Endothelial cell of umbilical vein (primary cell): ENCODE measurements around the gene KRT6A. TPM values are rescaled to one million over a fixed set of nuclear protein-coding genes. Genes with fewer than 3 reads are reported as not detected.

Source experiments
- BruUV-seq: library from RNA; stranded (reverse); fragments of 400-500 nt; replicated peaks from 2 replicates; lab custom pipeline; 2021; lab: Mats Ljungman, UMichigan
- CTCF ChIA-PET: fragments of 300-600, 350-600 bp; sonication (Branson Sonifier 250); formaldehyde crosslinking; loops from one replicate; lab custom pipeline; 2021; ENCODE audit warnings: antibody characterized with exemption, inconsistent platforms; lab: Charles Lee
- POLR2A ChIA-PET: fragments of 300-600, 350-600 bp; sonication (Branson Sonifier 250); formaldehyde crosslinking; loops from one replicate; lab custom pipeline; 2021; ENCODE audit warnings: antibody characterized with exemption, inconsistent platforms; lab: Charles Lee
- DNase-seq: peaks from one replicate; pipeline ENCODE4 v3.0.0-alpha.2; 2011; ENCODE audit warnings: low read depth, low spot score
- FAIRE-seq: peaks from 2 replicates; lab custom pipeline; 2011; peaks lifted over from hg19 to GRCh38; lab: Jason Lieb, UNC
- H2AFZ ChIP-seq: 2 replicates; pipeline ENCODE4 v1.6.0; 2012; ENCODE audit warnings: low read depth, low read length, control low read depth, inconsistent platforms
- H3K27ac ChIP-seq: 2 replicates; pipeline ENCODE4 v1.5.1; 2011; ENCODE audit warnings: low read depth, mild to moderate bottlenecking, control low read depth, low read length, moderate library complexity; ENCODE audit not compliant: insufficient read depth
- H3K27me3 ChIP-seq, 2 experiments: 2 replicates each; pipeline versions ENCODE4 v1.6.0 to v1.6.1; 2011; ENCODE audit warnings: low read length in 2 of 2, mixed read lengths in 1 of 2; ENCODE audit not compliant: control insufficient read depth in 2 of 2, insufficient read depth in 2 of 2
- H3K36me3 ChIP-seq, 2 experiments: 2 replicates in 1 of 2; 3 replicates in 1 of 2; pipeline ENCODE4 v1.5.1; 2011; ENCODE audit warnings: low read length in 2 of 2, mild to moderate bottlenecking in 1 of 2, moderate library complexity in 1 of 2; ENCODE audit not compliant: control insufficient read depth in 2 of 2, insufficient read depth in 2 of 2; ENCODE audit errors: extremely low read depth in 1 of 2
- H3K4me1 ChIP-seq: 3 replicates; pipeline ENCODE4 v1.5.1; 2011; ENCODE audit warnings: mild to moderate bottlenecking, low read length; ENCODE audit not compliant: control insufficient read depth, insufficient read depth; ENCODE audit errors: extremely low read depth
- H3K4me2 ChIP-seq: 2 replicates; pipeline ENCODE4 v1.6.1; 2011; ENCODE audit warnings: low read length, control low read depth, mixed read lengths; ENCODE audit not compliant: insufficient read depth
- H3K4me3 ChIP-seq, 3 experiments: fragments of 200-600 bp in 1 of 3; sonication (generic), shearing (Covaris generic) in 1 of 3; replicated peaks in 1 of 3; 2 replicates each; pipeline ENCODE4 v1.5.1; 2011 to 2016; ENCODE audit warnings: control low read depth in 3 of 3, low read length in 3 of 3, mild to moderate bottlenecking in 2 of 3, inconsistent platforms in 1 of 3, low read depth in 1 of 3, moderate library complexity in 1 of 3; ENCODE audit not compliant: insufficient read depth in 1 of 3
- H3K79me2 ChIP-seq: 2 replicates; pipeline ENCODE4 v1.6.0; 2012; ENCODE audit warnings: low read length, inconsistent platforms; ENCODE audit not compliant: control insufficient read depth, insufficient read depth
- H3K9ac ChIP-seq: replicated peaks from 2 replicates; pipeline ENCODE3; 2011; ENCODE audit warnings: low read length, control low read depth; ENCODE audit not compliant: insufficient read depth; ENCODE audit errors: extremely low read depth
- H3K9me1 ChIP-seq: replicated peaks from 3 replicates; pipeline ENCODE4 v1.6.0; 2011; ENCODE audit warnings: mild to moderate bottlenecking, low read length; ENCODE audit not compliant: control insufficient read depth, insufficient read depth; ENCODE audit errors: extremely low read depth
- H3K9me3 ChIP-seq: replicated peaks from 2 replicates; pipeline ENCODE4 v1.5.1; 2012; ENCODE audit warnings: low read length, inconsistent platforms; ENCODE audit not compliant: control insufficient read depth, insufficient read depth
- H4K20me1 ChIP-seq: replicated peaks from 2 replicates; pipeline ENCODE3; 2011; ENCODE audit warnings: mild to moderate bottlenecking, low read length; ENCODE audit not compliant: control insufficient read depth, insufficient read depth; ENCODE audit errors: extremely low read depth
- EZH2 ChIP-seq: IDR thresholded peaks from 2 replicates; pipeline ENCODE4 v1.6.1; 2012; ENCODE audit warnings: borderline replicate concordance, low read depth, mild to moderate bottlenecking, moderate library complexity, low read length, inconsistent platforms; ENCODE audit not compliant: severe bottlenecking
- FOS ChIP-seq: IDR thresholded peaks from 2 replicates; pipeline ENCODE4 v1.6.1; 2011; ENCODE audit warnings: mild to moderate bottlenecking, low read length, moderate library complexity, borderline replicate concordance; ENCODE audit not compliant: insufficient read depth
- GATA2 ChIP-seq: IDR thresholded peaks from 2 replicates; pipeline ENCODE4 v1.7.0; 2011; ENCODE audit warnings: low read depth, mild to moderate bottlenecking, moderate library complexity, mixed read lengths, low read length; ENCODE audit not compliant: insufficient read length, insufficient read depth
- JUN ChIP-seq: IDR thresholded peaks from 2 replicates; pipeline ENCODE4 v1.6.1; 2011; ENCODE audit warnings: borderline replicate concordance, low read depth; ENCODE audit not compliant: insufficient read length, insufficient read depth
- MYC ChIP-seq: IDR thresholded peaks from one replicate; pipeline ENCODE4 v1.6.1; 2011; ENCODE audit warnings: mild to moderate bottlenecking, low read depth, low read length
- POLR2A ChIP-seq: IDR thresholded peaks from 2 replicates; pipeline ENCODE4 v1.6.1; 2012; ENCODE audit warnings: low read depth, mild to moderate bottlenecking, control low read depth, low read length
- POLR2AphosphoS5 ChIP-seq: IDR thresholded peaks from 2 replicates; pipeline ENCODE4 v1.6.1; 2012; ENCODE audit warnings: low read depth, mild to moderate bottlenecking, control low read depth, low read length, moderate library complexity; ENCODE audit not compliant: insufficient read depth
- dilution Hi-C: fragments of 300-500 bp; cut with MboI; formaldehyde crosslinking; loops from one replicate; pipeline ENCODE4 v1.15.0; 2019; ENCODE audit warnings: low sequenced_read_pairs; ENCODE audit not compliant: extremely low pct_ligation_motif_present
- intact Hi-C: fragments of 100-400 bp; cut with micrococcal nuclease; formaldehyde crosslinking; loops from one replicate; pipeline ENCODE4 v1.10.0; 2022
- polyA plus RNA-seq, 4 experiments: library from polyadenylated mRNA; depleted of rRNA in 3 of 4; stranded (reverse) in 3 of 4; unstranded in 1 of 4; fragments of >200 nt; gene quantifications; 2 replicates each; pipeline versions ENCODE4 v1.2.1 to v1.2.3, GENCODE V29; 2011 to 2012; ENCODE audit warnings: missing spikeins in 1 of 4
- total RNA-seq: library from RNA; stranded (reverse); gene quantifications from 2 replicates; pipeline ENCODE4 v1.2.3, GENCODE V29; 2021
- TF ChIP-seq, protein P1 (sequence below): IDR thresholded peaks from 2 replicates; pipeline ENCODE4 v1.6.1; 2011; ENCODE audit not compliant: insufficient read depth, insufficient read length
- TF ChIP-seq, protein P2 (sequence below), 2 donors: IDR thresholded peaks; 1 replicate in 1 of 2; 2 replicates in 1 of 2; pipeline ENCODE4 v1.5.1; 2011; ENCODE audit warnings: low read length in 2 of 2, mild to moderate bottlenecking in 2 of 2, moderate library complexity in 2 of 2, control low read depth in 1 of 2, inconsistent platforms in 1 of 2, low read depth in 1 of 2; ENCODE audit not compliant: insufficient read depth in 1 of 2; ENCODE audit errors: extremely low read depth in 1 of 2

The KRT6A gene
- total and polyA plus RNA-seq, 2 donors (not counting 3 experiments of a cell fraction or from before 2014, with no cell fraction given) = 0.64 TPM; not detected in 1

DNA sequence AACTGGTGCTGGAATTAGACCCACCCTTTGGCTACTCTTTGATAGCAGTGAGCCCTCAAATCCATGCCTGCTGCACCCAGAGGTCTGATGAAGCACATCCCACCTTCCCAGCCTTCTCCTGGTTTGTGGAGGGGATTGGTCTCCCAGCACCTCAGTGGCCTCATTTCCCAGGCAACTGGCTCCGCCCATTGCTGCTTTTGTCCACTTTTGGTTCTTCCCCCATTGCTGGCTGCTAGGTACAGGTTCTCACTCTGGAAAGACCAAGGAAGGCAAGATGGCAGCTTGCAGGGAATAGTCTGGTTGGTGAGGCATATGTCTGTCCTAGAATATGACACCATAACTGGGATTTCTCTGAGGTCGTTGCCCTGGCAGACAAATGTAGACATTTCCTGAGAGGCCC is 37.3 kb upstream of the KRT6A start:
- FAIRE-seq (no peak), DNase-seq (no peak)
- Histone ChIP-seq H3K4me2 (no peak overlapping the region), H3K36me3 (no peaks in the 10 kb centered on the region), H3K27me3 (no peaks in the 10 kb centered on the region), H3K4me3 (no peak overlapping the region), H3K9me3 (no peaks in the 10 kb centered on the region), H3K9ac (no peak overlapping the region), H4K20me1 (no peaks in the 10 kb centered on the region), H2AFZ (no peak overlapping the region), H3K27ac (no peak overlapping the region), H3K4me1 (no peaks in the 10 kb centered on the region), H3K79me2 (no peaks in the 10 kb centered on the region), H3K9me1 (no peaks in the 10 kb centered on the region)
- CTCF ChIA-PET = no interaction called here
- POLR2A ChIA-PET = no interaction called here
- no peak for TF ChIP-seq EZH2
- TF ChIP-seq, protein P1, sequence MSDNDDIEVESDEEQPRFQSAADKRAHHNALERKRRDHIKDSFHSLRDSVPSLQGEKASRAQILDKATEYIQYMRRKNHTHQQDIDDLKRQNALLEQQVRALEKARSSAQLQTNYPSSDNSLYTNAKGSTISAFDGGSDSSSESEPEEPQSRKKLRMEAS = no peak
- TF ChIP-seq FOS = no peak
- no peak for TF ChIP-seq MYC
- TF ChIP-seq POLR2AphosphoS5 = no peak
- no peak for TF ChIP-seq POLR2A
- TF ChIP-seq JUN = no peak
- TF ChIP-seq GATA2 = no peak
- TF ChIP-seq, protein P2, sequence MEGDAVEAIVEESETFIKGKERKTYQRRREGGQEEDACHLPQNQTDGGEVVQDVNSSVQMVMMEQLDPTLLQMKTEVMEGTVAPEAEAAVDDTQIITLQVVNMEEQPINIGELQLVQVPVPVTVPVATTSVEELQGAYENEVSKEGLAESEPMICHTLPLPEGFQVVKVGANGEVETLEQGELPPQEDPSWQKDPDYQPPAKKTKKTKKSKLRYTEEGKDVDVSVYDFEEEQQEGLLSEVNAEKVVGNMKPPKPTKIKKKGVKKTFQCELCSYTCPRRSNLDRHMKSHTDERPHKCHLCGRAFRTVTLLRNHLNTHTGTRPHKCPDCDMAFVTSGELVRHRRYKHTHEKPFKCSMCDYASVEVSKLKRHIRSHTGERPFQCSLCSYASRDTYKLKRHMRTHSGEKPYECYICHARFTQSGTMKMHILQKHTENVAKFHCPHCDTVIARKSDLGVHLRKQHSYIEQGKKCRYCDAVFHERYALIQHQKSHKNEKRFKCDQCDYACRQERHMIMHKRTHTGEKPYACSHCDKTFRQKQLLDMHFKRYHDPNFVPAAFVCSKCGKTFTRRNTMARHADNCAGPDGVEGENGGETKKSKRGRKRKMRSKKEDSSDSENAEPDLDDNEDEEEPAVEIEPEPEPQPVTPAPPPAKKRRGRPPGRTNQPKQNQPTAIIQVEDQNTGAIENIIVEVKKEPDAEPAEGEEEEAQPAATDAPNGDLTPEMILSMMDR (IDR thresholded peaks at IDR 0.05; ENCODE audit: extremely low read depth in 1 of 2, insufficient read depth in 1 of 2, low read depth in 1 of 2, low read length in 2 of 2) = no peak
- intact Hi-C loops (no loop called here), dilution Hi-C loops (no loop called here)
- BruUV-seq = no TSS peak
